HG02678 (cell line): ENCODE data around the gene CTNNA2.

ENCODE experiments used
- ATAC-seq: cut with Tn5 transposase; IDR thresholded peaks from one replicate; pipeline ENCODE4 v1.9.1; 2021; ENCODE audit warnings: mild to moderate bottlenecking, moderate library complexity; ENCODE audit not compliant: unreplicated experiment

CTNNA2 gene

DNA sequence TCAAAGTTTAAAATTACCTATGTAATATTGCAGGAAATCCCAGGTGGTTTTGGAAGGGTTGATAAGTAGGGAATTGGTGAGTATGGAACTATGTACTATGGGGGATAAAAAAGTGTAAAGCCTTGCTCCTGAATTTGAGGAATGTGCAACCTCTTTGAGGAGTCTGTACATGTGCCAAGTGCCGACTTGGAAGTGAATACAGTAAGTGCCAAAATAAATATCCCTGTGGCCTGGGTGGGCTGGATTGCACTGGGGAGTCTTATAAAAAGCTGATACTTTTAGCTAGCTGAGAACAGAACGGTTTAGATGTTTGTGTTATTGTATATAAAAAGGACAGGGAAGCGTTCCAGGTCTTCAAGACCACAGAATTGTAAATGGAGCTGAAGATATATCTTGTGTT is 1108.8 kb downstream of the CTNNA2 start:
- no peak for ATAC-seq

DNA sequence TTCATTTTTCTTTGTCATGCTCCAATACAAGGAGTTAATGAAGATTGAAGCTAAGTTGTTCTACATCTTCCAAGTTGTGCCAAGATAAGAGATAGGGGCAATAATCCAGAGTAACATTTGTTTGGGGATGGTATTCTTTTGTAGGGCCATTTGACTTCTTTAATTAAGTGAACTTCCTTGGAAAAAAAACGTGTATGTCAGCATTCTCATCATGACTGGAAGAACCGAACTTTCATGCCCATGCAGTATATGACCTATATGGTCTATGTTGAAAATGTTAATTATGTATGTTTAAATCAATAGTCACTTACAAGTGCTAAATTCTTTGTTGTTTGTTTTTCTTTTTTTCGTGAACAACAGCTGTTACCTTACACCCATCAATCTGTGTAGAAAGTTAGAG is 1111.2 kb downstream of the CTNNA2 start:
- ATAC-seq = no peak

- no peak for ATAC-seq
Observed at GRCh38 chr2:80634590-80634989, 1121.7 kb downstream of the CTNNA2 start.

DNA sequence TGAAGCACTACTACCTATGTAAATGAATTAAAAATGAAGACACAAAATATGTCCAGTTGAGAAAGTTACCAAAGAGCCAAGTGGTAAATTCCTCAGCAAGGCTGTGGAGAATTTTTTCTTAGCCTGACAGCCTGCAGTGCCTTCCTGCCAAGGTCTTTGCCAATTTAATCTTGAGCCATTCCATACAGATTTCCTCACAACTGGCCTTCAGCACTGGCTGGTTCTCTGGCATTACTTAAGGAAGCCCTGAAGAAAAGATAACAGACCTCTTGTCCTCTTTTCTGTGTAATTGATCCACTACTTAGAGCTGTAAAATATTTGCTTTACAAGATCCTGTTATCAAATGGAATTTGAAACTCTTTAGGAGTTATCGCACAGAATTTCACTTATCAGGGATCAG is 1125.9 kb downstream of the CTNNA2 start:
- no peak for ATAC-seq

DNA sequence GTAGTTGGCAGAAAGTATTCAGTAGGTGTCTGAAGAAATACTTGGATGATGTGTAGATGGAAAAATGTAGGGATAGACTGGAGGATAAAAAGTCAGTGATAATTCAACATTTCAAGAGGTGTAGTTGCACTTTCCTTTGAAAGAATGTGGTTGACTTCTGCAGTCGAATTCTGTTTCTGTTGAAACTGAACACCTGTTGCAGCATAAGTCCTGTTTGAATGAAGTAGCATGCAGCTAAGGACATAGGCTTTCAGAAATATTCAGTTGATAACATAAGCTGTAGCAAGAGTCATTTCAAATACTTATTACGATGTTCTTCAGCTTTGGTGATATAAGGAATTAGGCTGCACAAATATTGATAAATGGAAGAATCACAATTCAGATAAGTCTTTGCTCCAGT is 1129.6 kb downstream of the CTNNA2 start:
- no peak for ATAC-seq

DNA sequence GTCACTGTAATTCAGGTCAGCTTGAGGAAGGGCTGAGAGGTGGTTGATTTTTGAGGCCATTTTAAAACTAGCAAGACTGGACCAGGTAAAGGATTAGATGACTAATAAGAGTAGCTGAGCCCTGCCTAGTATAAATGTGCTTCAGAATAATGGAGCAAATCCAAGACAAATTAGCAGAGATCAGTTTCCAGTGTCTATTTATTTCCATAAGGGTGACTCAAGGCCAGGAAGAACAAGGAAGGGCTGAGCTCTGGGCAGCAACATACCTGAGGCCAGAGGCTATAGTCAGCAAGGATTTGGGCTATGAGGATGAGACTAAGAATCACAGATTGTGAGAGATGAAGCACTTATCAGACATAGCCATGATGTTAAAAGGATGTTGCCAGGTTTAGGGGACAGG is 1130.7 kb downstream of the CTNNA2 start:
- ATAC-seq = no peak

DNA sequence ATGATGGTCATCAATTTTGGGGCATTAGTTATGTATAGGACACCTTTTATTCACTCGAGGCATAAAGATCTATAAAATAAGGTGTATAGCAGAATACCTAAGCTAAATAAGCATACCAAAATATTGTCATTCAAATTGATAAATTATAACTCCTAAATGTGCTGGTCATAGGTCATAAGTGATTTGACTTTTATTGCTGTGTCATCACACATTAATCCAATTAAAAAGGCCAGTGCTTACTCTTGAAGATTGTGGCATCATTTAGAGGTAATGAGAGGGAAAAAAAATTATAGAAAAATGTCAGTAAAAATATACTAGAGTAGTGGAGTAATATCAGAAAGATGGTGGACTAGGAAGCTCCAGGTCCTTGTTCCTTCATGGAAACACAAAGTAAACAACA is 1138.6 kb downstream of the CTNNA2 start:
- ATAC-seq = no peak

DNA sequence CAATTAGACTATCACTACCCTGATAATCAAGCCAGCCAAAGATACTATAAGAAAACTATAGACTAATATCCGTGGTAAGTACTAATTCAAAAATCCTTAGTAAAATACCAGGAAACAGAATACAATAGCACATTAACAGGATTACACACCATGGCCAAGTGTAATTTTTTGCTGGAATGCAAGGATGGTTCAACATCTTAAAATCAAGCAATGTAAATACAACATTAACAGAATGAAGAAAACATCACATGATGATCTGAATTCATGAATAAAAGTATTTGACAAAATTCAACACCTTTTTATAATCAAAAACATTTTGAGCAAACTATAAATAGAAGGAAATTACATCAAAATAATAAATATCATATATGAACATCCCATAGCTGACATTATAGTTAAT is 1142.4 kb downstream of the CTNNA2 start:
- ATAC-seq = no peak

- ATAC-seq = no peak
Observed at GRCh38 chr2:80670763-80671162, 1157.9 kb downstream of the CTNNA2 start.

GRCh38 chr2:80687524-80687923 is 1174.7 kb downstream of the CTNNA2 start:
- ATAC-seq = no peak

GRCh38 chr2:80689106-80689505 is 1176.3 kb downstream of the CTNNA2 start:
- no peak for ATAC-seq
